ENCODE results near the gene SLC16A13.
"Not testable (repeated sequence)": the region's sequence is repeated elsewhere in the genome, so short reads cannot be mapped to it uniquely, and the experiment has no call there.

Gene SLC16A13, protein sequence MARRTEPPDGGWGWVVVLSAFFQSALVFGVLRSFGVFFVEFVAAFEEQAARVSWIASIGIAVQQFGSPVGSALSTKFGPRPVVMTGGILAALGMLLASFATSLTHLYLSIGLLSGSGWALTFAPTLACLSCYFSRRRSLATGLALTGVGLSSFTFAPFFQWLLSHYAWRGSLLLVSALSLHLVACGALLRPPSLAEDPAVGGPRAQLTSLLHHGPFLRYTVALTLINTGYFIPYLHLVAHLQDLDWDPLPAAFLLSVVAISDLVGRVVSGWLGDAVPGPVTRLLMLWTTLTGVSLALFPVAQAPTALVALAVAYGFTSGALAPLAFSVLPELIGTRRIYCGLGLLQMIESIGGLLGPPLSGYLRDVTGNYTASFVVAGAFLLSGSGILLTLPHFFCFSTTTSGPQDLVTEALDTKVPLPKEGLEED

DNA sequence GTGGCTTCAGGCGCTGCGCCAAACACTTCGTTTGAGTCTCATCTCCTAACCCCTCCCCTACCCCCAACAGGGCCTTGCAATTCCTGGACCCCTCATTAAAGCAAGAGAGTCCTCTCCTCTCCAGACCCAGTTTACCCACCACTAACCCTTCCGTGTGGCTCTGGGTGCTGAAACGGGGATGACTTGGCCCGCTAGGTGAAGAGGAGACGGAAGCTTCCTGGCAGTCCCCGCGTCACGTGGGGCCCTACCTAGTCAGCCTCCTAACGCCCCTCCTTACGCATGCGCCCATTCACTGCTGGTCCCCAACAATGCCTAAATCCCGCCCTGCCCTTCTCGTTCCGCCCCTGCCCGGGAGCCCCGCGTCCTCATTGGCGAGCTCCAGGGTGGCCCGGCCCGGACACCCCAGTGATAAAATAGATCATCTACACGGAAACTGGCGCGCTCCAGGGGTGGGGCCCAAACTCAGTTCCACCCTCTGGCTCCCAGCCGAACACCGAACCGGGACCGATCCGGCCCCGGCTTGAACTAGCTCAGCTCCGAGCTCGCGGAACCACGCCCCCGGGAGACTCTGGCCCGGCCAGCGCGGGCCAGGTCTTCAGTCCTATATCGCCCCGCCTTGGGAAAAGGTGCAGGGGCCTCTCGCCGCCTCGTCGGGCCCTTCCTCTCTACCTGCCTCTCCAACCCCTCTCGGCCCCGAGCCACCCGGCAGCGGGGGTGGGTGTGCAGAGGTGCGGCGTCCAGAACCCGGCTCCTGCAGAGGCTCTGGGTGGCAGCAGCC, at the start of gene SLC16A13:
Gene SLC16A13, plus strand, starts transcription at position 425 of the 778 bp plus-strand sequence. CDS start 368 bp downstream, outside the sequence.
- peak; percentile 88 for DNase-seq (ENCODE audit: low read depth, low spot score)

DNA sequence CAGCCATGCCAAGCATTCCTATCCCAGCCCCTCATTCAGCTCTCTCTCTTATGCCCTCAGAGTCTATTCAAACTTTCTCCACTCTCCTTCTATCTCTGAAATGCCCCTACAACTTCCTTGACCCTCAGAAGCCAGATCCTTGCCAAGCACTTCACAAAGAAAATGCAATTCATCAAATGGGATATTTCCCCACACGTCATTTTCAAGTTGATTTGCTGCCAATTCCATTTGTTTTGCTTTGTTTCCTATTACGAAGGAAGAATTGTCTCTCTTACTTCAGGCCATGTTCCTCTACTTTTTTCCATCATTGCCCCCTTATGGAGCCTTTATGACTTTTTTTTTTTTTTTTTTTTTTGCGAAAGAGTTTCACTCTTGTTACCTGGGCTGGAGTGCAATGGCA, 49.1 kb upstream of the SLC16A13 start:
- no peak for DNase-seq (ENCODE audit: low read depth, low spot score)

DNA sequence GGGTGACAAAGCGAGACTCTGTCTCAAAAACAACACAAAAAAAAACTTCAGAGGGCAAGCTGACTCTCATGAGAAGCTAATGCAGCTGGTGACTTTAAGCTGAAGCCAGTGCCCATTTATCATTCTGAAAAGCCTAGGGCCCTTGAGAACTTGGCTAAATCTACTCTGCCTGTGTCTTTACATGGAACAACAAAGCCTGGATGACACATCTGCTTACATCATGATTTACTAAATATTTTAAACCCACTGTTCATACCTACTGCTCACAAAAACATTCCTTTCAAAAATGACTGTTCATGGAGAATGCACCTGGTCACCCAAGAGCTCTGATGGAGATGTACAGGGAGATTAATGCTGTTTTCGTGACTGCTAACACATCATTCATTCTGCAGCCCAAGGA, 46.0 kb upstream of the SLC16A13 start:
- DNase-seq (ENCODE audit: low read depth, low spot score), result no peak

DNA sequence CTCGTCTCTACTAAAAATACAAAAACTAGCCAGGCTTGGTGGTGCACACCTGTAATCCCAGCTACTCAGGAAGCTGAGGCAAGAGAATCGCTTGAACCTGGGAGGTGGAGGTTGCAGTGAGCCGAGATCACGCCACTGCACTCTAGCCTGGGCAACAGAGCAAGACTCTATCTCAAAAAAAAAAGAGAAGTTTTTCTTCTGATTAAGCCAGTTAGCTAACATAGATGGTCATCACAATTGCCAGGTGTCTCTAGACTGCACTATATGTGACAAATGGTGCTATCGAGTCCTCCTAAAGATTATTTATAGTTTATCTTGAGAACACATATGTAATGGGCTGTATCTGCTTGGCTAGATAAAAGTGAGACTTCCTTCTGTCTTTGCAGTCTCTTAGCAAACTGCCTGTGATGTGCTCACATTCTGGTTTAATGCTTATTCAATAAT, 42.2 kb upstream of the SLC16A13 start:
- DNase-seq (ENCODE audit: low read depth, low spot score), result not testable (repeated sequence)

DNA sequence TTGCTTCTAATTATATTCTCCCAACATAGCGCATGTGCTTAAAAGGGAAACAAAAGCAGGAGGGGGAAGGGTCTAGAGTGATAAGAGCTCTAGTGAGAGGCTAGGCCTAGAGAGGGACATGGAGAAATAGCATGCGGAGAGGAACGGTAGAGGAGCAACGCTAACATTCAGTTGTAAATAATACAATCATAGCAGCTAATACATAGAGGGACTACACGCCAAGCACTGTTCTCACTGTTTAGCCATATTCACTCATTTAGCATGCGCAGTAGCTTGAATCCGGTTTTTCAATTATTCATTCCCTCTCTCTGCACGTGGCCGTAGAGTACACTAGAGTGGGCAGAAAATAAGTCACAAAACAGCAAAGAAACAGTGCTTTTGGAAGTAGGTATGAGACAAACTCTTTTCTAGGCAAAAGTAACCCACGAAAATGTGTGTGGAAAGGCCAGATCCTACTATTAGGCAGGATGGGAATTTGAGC, 41.7 kb upstream of the SLC16A13 start:
- no peak for DNase-seq (ENCODE audit: low read depth, low spot score)

DNA sequence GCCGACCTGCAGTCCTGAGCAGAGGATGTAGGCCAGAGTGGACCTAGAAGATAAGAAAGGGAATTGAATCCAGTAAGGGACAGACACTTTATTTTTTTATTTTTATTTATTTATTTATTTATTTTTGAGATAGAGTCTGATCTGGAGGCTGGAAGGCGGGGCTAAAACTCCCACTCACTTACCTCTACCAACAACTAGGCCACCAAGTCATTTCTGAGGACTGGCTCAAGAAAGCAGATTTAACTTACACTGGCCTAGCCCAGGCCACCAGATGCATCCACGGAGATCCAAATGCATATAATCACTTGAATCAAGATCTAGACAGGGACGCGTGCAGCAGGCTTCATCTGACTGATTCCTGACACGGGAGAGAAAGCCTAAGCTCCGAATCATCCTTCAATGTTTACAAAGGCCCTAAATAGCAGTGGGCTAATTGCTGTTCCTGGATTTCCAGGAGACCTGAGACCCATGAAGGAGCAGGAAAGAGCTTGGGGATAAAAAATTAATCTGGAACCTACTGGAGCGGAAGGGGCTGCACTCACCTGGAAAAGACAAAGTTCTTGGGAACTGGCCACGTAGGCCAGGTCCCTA, 41.1 kb upstream of the SLC16A13 start:
- DNase-seq (ENCODE audit: low read depth, low spot score), result no peak

DNA sequence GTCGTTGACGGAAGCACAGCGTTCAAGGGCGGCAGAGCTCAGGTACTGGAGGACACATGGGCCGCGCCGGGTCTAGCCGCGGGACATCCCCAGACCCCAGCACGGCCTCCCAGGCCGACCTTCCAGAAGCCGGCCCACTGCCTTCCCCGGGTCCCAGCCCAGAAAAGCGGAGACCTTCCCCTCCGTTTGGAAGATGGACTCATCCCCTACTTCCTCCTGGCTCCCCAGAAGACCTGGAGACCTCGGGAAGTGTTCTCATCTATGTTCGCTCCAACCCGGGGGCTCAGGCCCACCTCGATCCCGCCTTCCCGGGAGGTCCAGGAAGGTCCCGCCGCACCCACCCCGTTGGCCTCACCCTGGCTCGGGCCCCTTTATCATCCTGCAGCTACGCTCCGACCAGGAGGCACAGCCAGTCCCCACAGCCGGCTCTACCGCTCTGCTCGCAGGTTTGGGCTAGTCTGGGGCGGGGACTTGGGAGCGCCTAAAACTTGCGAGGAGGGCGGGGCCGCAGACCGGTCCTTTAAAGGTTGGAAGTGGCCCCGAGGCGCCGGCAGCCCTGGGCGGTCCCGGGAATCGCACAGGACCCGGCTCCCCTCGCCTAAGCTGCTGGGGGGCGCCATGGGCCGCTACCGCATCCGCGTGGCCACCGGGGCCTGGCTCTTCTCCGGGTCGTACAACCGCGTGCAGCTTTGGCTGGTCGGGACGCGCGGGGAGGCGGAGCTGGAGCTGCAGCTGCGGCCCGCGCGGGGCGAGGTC, 40.1 kb upstream of the SLC16A13 start, which contains the start of gene ALOX12:
Gene ALOX12, plus strand, starts transcription at position 550 of the 756 bp plus-strand sequence. Its CDS starts 69 bp downstream, at position 619.
- DNase-seq (ENCODE audit: low read depth, low spot score), result no peak

DNA sequence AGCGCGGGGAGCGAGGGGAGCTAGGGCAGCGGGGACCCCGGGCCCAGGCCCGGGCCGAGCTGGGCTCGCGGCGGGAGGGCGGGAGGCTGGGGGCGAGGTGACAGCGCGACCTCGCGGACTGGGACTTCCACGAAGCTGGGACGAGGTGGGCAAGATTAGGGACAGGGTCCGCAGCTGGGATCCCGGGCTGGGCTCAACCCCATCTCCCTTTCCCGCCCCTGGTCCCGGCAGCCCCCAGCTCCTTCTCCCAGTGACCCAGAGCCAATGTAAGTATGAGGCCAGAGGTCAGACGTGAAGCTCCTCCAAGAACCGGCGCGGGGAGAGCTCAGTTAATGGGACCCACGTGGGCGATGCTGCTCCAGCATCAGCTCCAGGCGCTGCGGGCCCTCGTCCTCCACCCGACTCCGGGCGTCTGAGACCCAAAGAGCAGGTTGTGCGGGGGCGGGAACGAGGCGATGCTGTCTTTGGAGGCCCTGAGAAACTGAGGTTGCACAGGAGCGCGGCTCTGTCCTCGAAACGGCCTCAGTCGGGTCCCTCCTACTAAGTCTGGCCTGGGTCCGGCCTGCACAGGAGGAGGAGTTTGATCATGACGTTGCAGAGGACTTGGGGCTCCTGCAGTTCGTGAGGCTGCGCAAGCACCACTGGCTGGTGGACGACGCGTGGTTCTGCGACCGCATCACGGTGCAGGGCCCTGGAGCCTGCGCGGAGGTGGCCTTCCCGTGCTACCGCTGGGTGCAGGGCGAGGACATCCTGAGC, 39.4 kb upstream of the SLC16A13 start:
- no peak for DNase-seq (ENCODE audit: low read depth, low spot score)

DNA sequence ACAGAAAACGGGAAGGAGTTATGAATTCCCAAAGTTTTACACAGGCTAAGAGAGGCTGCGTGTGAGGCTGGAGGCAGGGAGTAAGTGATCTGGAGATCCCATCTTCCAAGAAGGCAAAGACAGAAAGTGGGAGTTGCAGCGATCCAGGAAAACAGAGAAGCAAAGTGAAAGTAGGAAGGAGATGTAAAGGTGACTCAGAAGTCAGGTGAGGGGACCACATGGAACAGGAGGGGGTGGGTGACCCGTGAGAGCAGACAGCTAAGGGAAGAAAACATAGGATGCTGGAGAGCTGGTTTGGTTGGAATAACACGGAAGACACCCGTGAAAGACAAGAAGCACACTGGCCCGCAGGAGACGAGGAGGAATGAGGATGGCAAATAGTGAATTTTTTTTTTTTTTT, 38.6 kb upstream of the SLC16A13 start:
- DNase-seq (ENCODE audit: low read depth, low spot score), result no peak

DNA sequence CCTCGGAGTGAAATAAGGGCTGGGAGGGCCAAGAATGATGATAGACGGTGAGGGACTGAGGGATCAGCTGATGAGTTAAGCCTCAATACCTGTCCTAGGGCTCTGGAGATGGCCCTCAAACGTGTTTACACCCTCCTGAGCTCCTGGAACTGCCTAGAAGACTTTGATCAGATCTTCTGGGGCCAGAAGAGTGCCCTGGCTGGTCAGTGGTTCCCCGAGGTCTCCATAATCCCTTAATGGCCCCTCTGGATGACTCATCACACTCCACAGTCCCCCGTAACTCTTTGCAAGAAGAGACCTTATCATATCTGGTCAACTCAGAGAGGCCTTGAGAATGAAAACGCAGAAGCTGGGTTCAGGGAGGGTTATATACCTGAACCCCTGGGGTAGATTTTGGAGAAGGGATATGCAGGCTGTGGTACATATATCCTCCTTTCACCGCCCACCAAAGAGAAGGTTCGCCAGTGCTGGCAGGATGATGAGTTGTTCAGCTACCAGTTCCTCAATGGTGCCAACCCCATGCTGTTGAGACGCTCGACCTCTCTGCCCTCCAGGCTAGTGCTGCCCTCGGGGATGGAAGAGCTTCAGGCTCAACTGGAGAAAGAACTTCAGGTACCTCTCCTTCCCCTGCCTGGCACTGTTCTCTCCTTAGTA, 36.8 kb upstream of the SLC16A13 start:
- no peak for DNase-seq (ENCODE audit: low read depth, low spot score)

DNA sequence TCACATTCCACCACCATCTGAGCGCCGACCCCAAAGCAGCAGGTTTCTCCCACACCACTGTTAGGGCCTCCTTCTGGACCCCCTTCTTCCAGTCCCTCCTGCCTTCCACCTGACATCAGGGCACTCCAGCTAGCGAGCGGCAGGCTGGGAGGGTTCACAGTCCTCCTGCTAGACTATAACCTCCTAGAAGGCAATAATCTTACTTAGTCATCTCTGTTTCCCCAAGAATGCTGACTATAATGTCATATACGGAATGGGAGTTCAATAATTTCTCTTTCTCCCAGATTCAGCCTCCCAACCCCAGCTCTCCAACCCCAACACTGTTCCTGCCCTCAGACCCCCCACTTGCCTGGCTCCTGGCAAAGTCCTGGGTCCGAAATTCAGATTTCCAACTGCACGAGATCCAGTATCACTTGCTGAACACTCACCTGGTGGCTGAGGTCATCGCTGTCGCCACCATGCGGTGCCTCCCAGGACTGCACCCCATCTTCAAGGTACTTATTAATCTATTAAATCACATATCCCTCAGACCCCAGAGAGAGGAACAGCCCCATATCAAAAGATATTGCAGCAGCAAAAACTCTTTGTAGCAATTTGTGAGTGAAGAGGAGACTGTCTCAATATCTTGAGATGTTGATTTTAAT, 34.4 kb upstream of the SLC16A13 start:
- no peak for DNase-seq (ENCODE audit: low read depth, low spot score)

DNA sequence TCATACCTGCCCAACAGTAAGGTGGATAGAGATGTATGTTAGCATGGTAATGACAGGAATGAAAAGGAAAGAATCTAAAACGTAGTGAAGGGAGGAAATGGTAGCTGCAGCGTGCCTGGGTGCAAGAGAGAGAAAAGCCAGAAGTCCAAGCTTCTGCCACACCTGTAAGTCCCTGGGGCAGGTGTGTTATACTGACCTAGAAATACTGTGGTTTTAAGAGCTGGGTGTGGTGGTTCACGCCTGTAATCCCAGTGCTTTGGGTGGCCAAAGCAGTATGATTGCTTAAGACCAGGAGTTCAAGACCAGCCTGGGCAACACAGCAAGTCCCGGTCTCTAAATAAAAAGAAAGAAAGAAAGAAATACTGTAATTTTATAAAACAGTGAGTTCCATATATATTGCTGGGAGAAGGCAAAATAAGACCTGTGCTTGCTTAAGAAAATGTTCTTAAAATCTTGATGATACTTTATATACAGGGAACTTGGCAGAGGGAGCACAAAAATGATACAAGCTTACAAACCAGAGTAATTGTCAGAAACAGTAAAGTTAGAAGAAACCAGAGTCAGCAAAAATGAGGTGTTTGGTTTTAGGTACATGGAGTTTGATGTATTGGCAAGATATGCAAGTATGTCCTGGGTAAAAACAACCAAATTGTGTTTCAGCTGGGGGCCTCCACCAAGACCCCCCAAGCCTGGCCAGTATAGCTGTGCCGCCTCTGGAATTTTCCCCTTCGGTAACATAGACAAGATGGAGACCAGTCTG, 33.3 kb upstream of the SLC16A13 start:
- no peak for DNase-seq (ENCODE audit: low read depth, low spot score)

DNA sequence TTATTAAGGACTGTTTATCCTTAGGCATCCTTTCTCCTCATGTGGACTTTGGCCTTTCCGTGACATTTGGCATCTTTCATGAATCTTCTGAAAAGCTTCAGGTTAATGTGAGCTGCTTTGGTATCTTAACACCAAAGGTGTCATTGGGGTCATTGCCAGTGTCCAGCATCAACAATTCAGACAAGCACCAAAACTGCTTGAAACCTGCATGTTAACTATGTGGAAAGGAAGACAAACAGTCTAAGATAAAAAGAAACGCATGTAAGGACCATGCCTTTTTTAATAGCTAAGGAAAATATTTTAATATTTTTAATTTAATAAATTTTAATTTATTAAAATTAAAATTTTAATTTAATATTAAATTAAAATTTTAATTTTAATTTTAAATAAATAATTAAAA, 32.1 kb upstream of the SLC16A13 start:
- no peak for DNase-seq (ENCODE audit: low read depth, low spot score)

DNA sequence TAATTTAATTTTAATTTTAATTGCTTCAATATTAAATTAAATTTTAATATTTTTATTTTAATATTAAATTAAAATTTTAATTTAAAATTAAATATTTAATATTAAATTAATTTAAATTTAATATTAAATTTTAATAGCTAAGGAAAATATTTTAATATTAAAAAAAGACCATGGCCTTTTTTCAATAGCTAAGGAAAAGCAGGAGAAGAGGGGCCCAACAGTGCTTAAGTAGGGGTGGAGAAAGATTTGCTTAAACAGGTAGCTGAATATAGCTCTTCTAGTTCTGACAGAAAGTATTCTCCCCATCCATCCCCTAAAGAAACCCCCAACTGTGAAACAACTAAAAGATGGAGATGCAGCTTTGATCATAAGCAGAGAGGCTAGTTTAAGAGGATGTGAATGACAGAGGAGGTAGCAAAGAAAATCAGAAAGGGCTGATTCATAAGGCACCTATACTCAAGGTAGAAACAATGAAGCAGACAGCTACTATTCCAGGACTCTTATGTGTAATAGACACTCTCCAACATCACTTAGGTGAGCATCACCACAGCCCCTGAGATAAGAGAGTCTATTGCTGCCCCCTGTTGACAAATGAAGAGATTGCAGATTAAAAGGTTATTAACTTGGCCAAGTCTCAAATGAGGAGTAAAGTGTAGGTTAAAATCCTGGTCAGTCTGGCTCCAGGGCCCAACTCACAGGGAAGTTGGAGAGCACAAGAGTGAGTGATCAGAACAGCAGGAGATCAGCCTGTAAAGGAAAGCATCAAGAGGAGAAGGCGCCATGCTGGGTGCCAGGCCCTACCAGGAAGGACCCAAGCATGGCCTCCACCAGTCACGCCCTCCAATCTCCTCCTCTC, 31.2 kb upstream of the SLC16A13 start:
- DNase-seq (ENCODE audit: low read depth, low spot score), result no peak

DNA sequence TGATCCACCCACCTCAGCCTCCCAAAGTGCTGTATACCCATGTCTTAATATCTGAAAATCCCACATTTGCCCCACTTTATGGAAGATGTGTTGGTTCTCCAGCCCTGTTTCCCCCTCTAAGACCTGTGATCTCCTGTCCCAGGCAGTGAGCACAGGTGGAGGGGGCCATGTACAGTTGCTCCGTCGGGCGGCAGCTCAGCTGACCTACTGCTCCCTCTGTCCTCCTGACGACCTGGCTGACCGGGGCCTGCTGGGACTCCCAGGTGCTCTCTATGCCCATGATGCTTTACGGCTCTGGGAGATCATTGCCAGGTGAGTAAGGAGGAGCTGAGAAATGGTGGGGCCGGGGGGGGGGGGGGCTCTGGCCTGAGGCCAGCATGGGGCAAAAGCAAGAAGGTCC, 30.1 kb upstream of the SLC16A13 start:
- DNase-seq (ENCODE audit: low read depth, low spot score), result no peak

DNA sequence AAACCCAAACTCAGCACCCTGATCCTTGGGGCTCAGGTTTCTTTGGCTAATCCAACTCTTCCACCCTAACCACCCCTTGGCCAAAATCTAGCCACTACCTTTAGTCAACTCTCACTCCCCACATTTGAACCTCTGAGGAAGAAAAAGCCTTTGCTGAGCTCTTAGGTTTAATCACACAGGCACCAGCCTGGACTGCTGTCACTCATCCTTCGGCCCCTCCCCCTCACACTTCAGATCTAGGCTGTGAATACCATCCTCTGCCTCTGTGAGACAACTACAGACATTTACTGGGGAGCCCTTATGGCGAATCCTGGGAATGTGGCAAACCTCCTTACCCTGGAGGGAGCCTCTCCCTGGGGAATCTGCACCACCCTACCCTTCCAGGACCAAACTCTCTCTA, 28.7 kb upstream of the SLC16A13 start:
- no peak for DNase-seq (ENCODE audit: low read depth, low spot score)

DNA sequence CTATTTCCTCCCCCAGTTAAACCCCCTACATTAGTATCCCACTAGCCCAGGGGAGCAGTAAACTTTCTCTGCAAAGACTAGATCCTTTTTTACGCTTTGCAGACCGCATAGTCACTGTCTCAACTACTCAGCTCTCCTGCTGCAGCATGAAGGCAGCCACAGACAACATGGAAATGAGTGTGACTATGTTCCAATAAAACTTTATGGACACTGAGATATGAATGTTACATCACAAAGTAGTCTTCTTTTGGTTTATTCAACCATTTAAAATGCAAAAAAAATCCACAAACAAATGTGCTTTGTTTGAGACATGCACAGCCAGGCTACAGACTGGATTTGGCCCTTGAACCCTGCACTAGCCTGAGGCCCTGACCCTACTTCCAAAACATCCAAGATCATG, 25.3 kb upstream of the SLC16A13 start:
- no peak for DNase-seq (ENCODE audit: low read depth, low spot score)

DNA sequence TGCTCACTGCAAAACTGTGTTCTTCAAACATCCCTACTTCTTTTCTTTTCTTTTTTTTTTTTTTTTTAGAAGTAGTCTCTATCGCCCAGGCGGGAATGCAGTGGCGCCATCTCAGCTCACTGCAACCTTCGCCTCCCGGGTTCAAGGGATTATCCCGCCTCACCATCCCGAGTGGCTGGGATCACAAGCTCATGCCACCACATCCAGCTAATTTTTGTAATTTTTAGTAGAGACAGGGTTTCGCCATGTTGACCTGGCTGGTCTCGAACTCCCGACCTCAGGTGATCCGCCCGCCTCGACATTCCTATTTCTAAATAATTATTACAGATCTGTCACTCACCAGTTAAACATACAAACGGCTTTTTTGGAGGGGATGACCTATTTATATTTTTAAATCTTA, 24.4 kb upstream of the SLC16A13 start:
- no peak for DNase-seq (ENCODE audit: low read depth, low spot score)

Measured in iPS DF 19.7 (cell line).